BE2C (cell line): ENCODE results near the gene APH1B.

Experiments
- DNase-seq: peaks from one replicate; pipeline ENCODE4 v3.0.0-alpha.2; 2020
- H3K27me3 ChIP-seq: fragments of 250-450 bp; sonication (Bioruptor Pico); 2 replicates; pipeline ENCODE4 v1.5.1; 2020; ENCODE audit warnings: mild to moderate bottlenecking
- H3K36me3 ChIP-seq: fragments of 250-450 bp; sonication (Bioruptor Pico); 2 replicates; pipeline ENCODE4 v1.5.1; 2020; ENCODE audit warnings: mild to moderate bottlenecking
- H3K4me1 ChIP-seq: fragments of 250-450 bp; sonication (Bioruptor Pico); 2 replicates; pipeline ENCODE4 v1.5.1; 2020
- H3K4me3 ChIP-seq: 2 replicates; pipeline ENCODE4 v1.5.1; 2011; ENCODE audit warnings: low read depth, low read length
- H3K9me3 ChIP-seq: fragments of 250-450 bp; sonication (Bioruptor Pico); 2 replicates; pipeline ENCODE4 v1.5.1; 2020
- CTCF ChIP-seq: IDR thresholded peaks from 2 replicates; pipeline ENCODE4 v1.5.1; 2012; ENCODE audit warnings: mild to moderate bottlenecking, low read depth, low read length

The APH1B gene

GRCh38 chr15:63240109-63240508, 37.3 kb upstream of the APH1B start:
- TF ChIP-seq CTCF, result no peak
- no peak for DNase-seq

GRCh38 chr15:63241316-63241715, 36.1 kb upstream of the APH1B start:
- no peak for TF ChIP-seq CTCF
- H3K4me3 ChIP-seq, result no peak overlapping the region
- DNase-seq, result no peak
- no peaks in the 10 kb centered on the region for H3K27me3 ChIP-seq
- H3K9me3 ChIP-seq, result no peaks in the 10 kb centered on the region
- no peaks in the 10 kb centered on the region for H3K36me3 ChIP-seq
- H3K4me1 ChIP-seq, result no peaks in the 10 kb centered on the region; the same call in 1 of the 2 replicates

More at GRCh38 chr15:63240109-63240508, 37.3 kb upstream of the APH1B start:
- Histone ChIP-seq H3K36me3 (no peaks in the 10 kb centered on the region), H3K9me3 (no peaks in the 10 kb centered on the region), H3K4me3 (no peak overlapping the region), H3K4me1 (no peaks in the 10 kb centered on the region; the same call in 1 of the 2 replicates), H3K27me3 (no peaks in the 10 kb centered on the region)

- no peak overlapping the region for H3K4me3 ChIP-seq
Measured at GRCh38 chr15:63243101-63243500, 34.3 kb upstream of the APH1B start.

GRCh38 chr15:63243776-63244175, 33.6 kb upstream of the APH1B start:
- TF ChIP-seq CTCF, result no peak
- no peaks in the 10 kb centered on the region for H3K27me3 ChIP-seq
- no peaks in the 10 kb centered on the region for H3K9me3 ChIP-seq
- H3K4me3 ChIP-seq, result no peak overlapping the region
- no peak for DNase-seq
- no peaks in the 10 kb centered on the region for H3K36me3 ChIP-seq
- no peaks in the 10 kb centered on the region; the same call in 1 of the 2 replicates for H3K4me1 ChIP-seq

More at GRCh38 chr15:63243101-63243500, 34.3 kb upstream of the APH1B start:
- Histone ChIP-seq H3K27me3 (no peaks in the 10 kb centered on the region), H3K4me1 (no peaks in the 10 kb centered on the region; the same call in 1 of the 2 replicates), H3K36me3 (no peaks in the 10 kb centered on the region), H3K9me3 (no peaks in the 10 kb centered on the region)
- DNase-seq, result no peak
- TF ChIP-seq CTCF, result no peak

- no peak for DNase-seq
- no peaks in the 10 kb centered on the region for H3K4me1 ChIP-seq
Measured at GRCh38 chr15:63244399-63244798, 33.0 kb upstream of the APH1B start.

More at GRCh38 chr15:63244399-63244798, 33.0 kb upstream of the APH1B start:
- H3K27me3 ChIP-seq, result no peaks in the 10 kb centered on the region
- no peaks in the 10 kb centered on the region for H3K9me3 ChIP-seq
- H3K36me3 ChIP-seq, result no peaks in the 10 kb centered on the region
- no peak overlapping the region for H3K4me3 ChIP-seq
- no peak for TF ChIP-seq CTCF
